Sigmoid colon (tissue), 4 donors: Measurements from ENCODE around the gene LRRC8B.

Experiments
- CTCF ChIP-seq, 4 experiments: fragments of 450-650 bp in 3 of 4; fragments of 200-600 bp in 1 of 4; IDR thresholded peaks; one replicate each; pipeline ENCODE4 v1.5.1; 2016 to 2019; ENCODE audit warnings: antibody characterized with exemption in 4 of 4, mild to moderate bottlenecking in 3 of 4, moderate library complexity in 2 of 4
- POLR2AphosphoS5 ChIP-seq, 4 donors: sonication (generic); formaldehyde crosslinking; IDR thresholded peaks; one replicate each; pipeline ENCODE4 v1.6.1; 2017; ENCODE audit warnings: antibody characterized with exemption in 4 of 4

- TF ChIP-seq CTCF (IDR thresholded peaks at IDR 0.05) (no peak), POLR2AphosphoS5 (IDR thresholded peaks at IDR 0.05) (no peak)
Observed at GRCh38 chr1:89604414-89604735, 79.7 kb downstream of the LRRC8B start.
